HepG2 (cell line): ENCODE measurements around the gene PIAS1. TPM values are rescaled to one million over a fixed set of nuclear protein-coding genes. Genes with fewer than 3 reads are reported as not detected.

ENCODE experiments used
- ATAC-seq: fragments of 200-7000 bp; cut with Tn5 transposase; 3 replicates; pipeline ENCODE4 v1.9.1; 2020; ENCODE audit warnings: mild to moderate bottlenecking, moderate library complexity
- BruUV-seq: library from RNA; stranded (reverse); fragments of 400-500 nt; replicated peaks from 2 replicates; lab custom pipeline; 2021; lab: Mats Ljungman, UMichigan
- CTCF ChIA-PET: fragments of 300-600 bp; formaldehyde crosslinking; extraction: SDS; loops from one replicate; lab custom pipeline; 2021; ENCODE audit warnings: low total read pairs, inconsistent platforms, low intra/inter-chr PET ratio; lab: Yijun Ruan, JAX
- POLR2A ChIA-PET: fragments of 350-600 bp; sonication (Branson Sonifier 250); formaldehyde crosslinking; loops from one replicate; lab custom pipeline; 2020; ENCODE audit warnings: antibody characterized with exemption, inconsistent platforms; lab: Yijun Ruan, JAX
- DNase-seq: peaks from one replicate; pipeline ENCODE4 v3.0.0-alpha.2; 2015; ENCODE audit warnings: low spot score
- FAIRE-seq: peaks from 3 replicates; lab custom pipeline; 2011; peaks lifted over from hg19 to GRCh38; lab: Jason Lieb, UNC
- H2AFZ ChIP-seq: one replicate; pipeline ENCODE4 v1.6.1; 2011; ENCODE audit warnings: low read length, inconsistent platforms
- H3K27ac ChIP-seq: fragments of 300-600 bp; 3 replicates; pipeline ENCODE4 v1.8.0; 2011; ENCODE audit warnings: mixed run types, mild to moderate bottlenecking, mixed read lengths, low read length, inconsistent platforms; ENCODE audit not compliant: insufficient read depth; ENCODE audit errors: extremely low read length
- H3K27me3 ChIP-seq, 2 experiments: fragments of 200-600 bp in 1 of 2; 2 replicates in 1 of 2; 3 replicates in 1 of 2; pipeline versions ENCODE4 v1.6.0 to v1.8.0; 2011; ENCODE audit warnings: low read length in 2 of 2, mild to moderate bottlenecking in 2 of 2, moderate library complexity in 2 of 2, inconsistent platforms in 1 of 2; ENCODE audit not compliant: insufficient read depth in 2 of 2, control insufficient read depth in 1 of 2
- H3K36me3 ChIP-seq, 2 experiments: fragments of 200-600 bp in 1 of 2; replicated peaks in 1 of 2; 2 replicates in 1 of 2; 3 replicates in 1 of 2; pipeline versions ENCODE4 v1.5.1 to v1.8.0; 2011; ENCODE audit warnings: low read length in 2 of 2, inconsistent platforms in 1 of 2; ENCODE audit not compliant: insufficient read depth in 2 of 2, control insufficient read depth in 1 of 2
- H3K4me1 ChIP-seq: 2 replicates; pipeline ENCODE4 v1.5.1; 2012; ENCODE audit warnings: low read length, inconsistent platforms; ENCODE audit not compliant: insufficient read depth
- H3K4me2 ChIP-seq: 2 replicates; pipeline ENCODE4 v1.6.0; 2011; ENCODE audit warnings: low read depth, low read length, inconsistent platforms
- H3K4me3 ChIP-seq, 3 experiments: fragments of 200-600 bp in 1 of 3; sonication (generic), shearing (Covaris generic) in 1 of 3; replicated peaks in 1 of 3; 2 replicates each; pipeline ENCODE4 v1.5.1; 2011 to 2016; ENCODE audit warnings: low read length in 3 of 3, inconsistent platforms in 2 of 3, low read depth in 2 of 3, mild to moderate bottlenecking in 2 of 3, control low read depth in 1 of 3, mixed read lengths in 1 of 3; ENCODE audit not compliant: insufficient read depth in 1 of 3
- H3K79me2 ChIP-seq: one replicate; pipeline ENCODE4 v1.6.1; 2011; ENCODE audit warnings: low read length, inconsistent platforms; ENCODE audit not compliant: insufficient read depth
- H3K9ac ChIP-seq: 2 replicates; pipeline ENCODE4 v1.6.0; 2011; ENCODE audit warnings: mild to moderate bottlenecking, low read depth, low read length, inconsistent platforms; ENCODE audit not compliant: insufficient read depth
- H3K9me3 ChIP-seq: 2 replicates; pipeline ENCODE4 v1.5.1; 2012; ENCODE audit warnings: mild to moderate bottlenecking, low read length
- H4K20me1 ChIP-seq: 2 replicates; pipeline ENCODE4 v1.6.0; 2011; ENCODE audit warnings: inconsistent platforms, mild to moderate bottlenecking, low read length, moderate library complexity; ENCODE audit not compliant: insufficient read depth
- RFXANK ChIP-seq: IDR thresholded peaks from 2 replicates; pipeline ENCODE4 v1.6.1; 2016
- WIZ ChIP-seq: sonication (generic); formaldehyde crosslinking; IDR thresholded peaks from 2 replicates; pipeline ENCODE4 v1.5.1; 2020; ENCODE audit warnings: mild to moderate bottlenecking, missing genetic modification reagents
- ZFP82 ChIP-seq: sonication (generic); formaldehyde crosslinking; IDR thresholded peaks from 2 replicates; pipeline ENCODE4 v1.5.1; 2020; ENCODE audit warnings: mild to moderate bottlenecking, missing genetic modification reagents, borderline replicate concordance
- ZFY ChIP-seq: sonication (generic); formaldehyde crosslinking; IDR thresholded peaks from 2 replicates; pipeline ENCODE4 v1.4.0; 2020; ENCODE audit warnings: missing genetic modification reagents
- ZNF644 ChIP-seq: IDR thresholded peaks from 2 replicates; pipeline ENCODE4 v1.6.1; 2016; ENCODE audit warnings: low read depth
- ZNF678 ChIP-seq: sonication (generic); formaldehyde crosslinking; IDR thresholded peaks from 2 replicates; pipeline ENCODE4 v1.4.0; 2020; ENCODE audit warnings: mild to moderate bottlenecking, missing genetic modification reagents
- ZNF768 ChIP-seq: sonication (generic); formaldehyde crosslinking; IDR thresholded peaks from 2 replicates; pipeline ENCODE4 v1.4.0; 2020; ENCODE audit warnings: missing genetic modification reagents
- WGBS: methylation state at CpG from one replicate; pipeline ENCODE4 v1.1.6; 2017; ENCODE audit warnings: low lambda C conversion rate; 5-methylcytosine and 5-hydroxymethylcytosine counted together
- in situ Hi-C: cut with HindIII; loops from 2 replicates; pipeline ENCODE4 v1.10.0; 2017; ENCODE audit warnings: low pct_unique_long_range_greater_than_20kb; ENCODE audit not compliant: extremely low pct_ligation_motif_present
- intact Hi-C: fragments of 100-400 bp; cut with micrococcal nuclease; formaldehyde crosslinking; loops from one replicate; pipeline ENCODE4 v1.10.0; 2022; ENCODE audit not compliant: unreplicated experiment
- polyA plus RNA-seq, 8 experiments: library from polyadenylated mRNA; depleted of rRNA in 3 of 8; stranded (reverse) in 7 of 8; unstranded in 1 of 8; fragments of >200 nt; fragmentation: Illumina TruSeq in 4 of 8; extraction: Trizol in 4 of 8; gene quantifications; 2 replicates each; pipeline versions ENCODE4 v1.2.1 to v1.2.3, GENCODE V29; 2011 to 2016; ENCODE audit warnings: low read depth in 4 of 8, missing spikeins in 1 of 8, mixed read lengths in 1 of 8; ENCODE audit not compliant: insufficient read depth in 1 of 8
- total RNA-seq, 5 experiments: library from RNA; depleted of rRNA; stranded (reverse); fragments of >200 nt; fragmentation: Illumina TruSeq; extraction: Trizol; gene quantifications; 2 replicates each; pipeline ENCODE4 v1.2.3, GENCODE V29; 2016; ENCODE audit warnings: low read depth in 1 of 5

PIAS1 gene
- total and polyA plus RNA-seq, 2 of the 13 experiments (the other 11 are each of a cell fraction or from before 2014, with no cell fraction given) = 20.7 to 33.7 TPM

DNA sequence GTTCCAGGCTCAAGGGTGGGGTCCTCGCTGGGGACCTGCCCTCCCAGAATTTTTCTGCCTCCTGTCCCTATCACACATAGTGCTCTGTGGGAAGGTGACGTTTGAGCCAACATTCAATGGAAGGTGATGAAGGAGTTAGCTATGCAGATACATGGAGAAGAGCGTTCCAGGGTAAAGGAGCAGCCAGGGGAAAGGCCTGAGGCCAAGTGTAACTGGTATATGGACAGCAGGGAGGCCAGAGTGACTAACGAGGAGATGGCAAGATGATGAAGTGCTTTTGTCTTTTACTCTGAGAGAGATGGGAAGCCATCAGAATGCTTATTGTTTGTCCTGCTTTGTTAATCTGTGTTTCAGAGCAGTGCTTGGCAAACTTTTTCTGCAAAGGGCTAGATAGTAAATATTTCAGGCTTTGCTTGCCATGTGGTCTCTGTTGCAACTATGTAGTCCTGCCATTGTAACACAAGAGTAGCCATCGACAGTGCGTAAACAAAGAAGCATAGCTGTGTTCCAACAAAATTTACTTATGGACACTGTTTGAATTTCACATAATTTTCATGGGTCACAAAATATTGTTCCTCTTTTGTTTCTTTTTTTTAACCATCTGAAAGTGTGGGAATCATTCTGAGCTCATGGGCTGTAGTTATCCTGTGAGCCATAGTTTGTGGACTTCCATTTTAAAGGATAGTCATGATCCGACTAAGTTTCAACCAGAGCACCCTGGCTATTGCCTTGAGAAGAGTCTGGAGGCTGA lies 25.8 kb upstream of the PIAS1 start:
- no peak overlapping the region for H2AFZ ChIP-seq
- intact Hi-C loops = no loop called here
- no TSS peak for BruUV-seq
- FAIRE-seq = no peak
- 40% methylated on average over 7 of the region's 7 CpGs for WGBS
- TF ChIP-seq ZNF644 (CRISPR knock-in tag) = peak; percentile 12; the same call in 1 of the 2 replicates
- TF ChIP-seq ZFY (CRISPR knock-in tag) = no peak
- no peak for TF ChIP-seq RFXANK (CRISPR knock-in tag)
- no peak for TF ChIP-seq ZFP82 (CRISPR knock-in tag)
- TF ChIP-seq ZNF678 (CRISPR knock-in tag) = no peak
- TF ChIP-seq, all 625 proteins: peak for 1
- no peaks in the 10 kb centered on the region for H4K20me1 ChIP-seq
- peak overlapping the region; percentile 30; the same call in 1 of the 2 replicates for H3K4me2 ChIP-seq
- H3K27me3 ChIP-seq = peaks cover 2 to 22% of the 10 kb centered on the region in 2 experiments; a peak in 2 of 5 replicates
- ChIA-PET POLR2A (interaction anchor here (1.1 kb wide), 1 partner anchor 83 kb away, joined by 3 read pairs; no protein-coding TSS in a partner anchor), CTCF (no interaction called here)
- DNase-seq = no peak
- no peaks in the 10 kb centered on the region for H3K36me3 ChIP-seq
- H3K27ac ChIP-seq = no peak overlapping the region
- H3K9ac ChIP-seq = no peak overlapping the region
- no peak overlapping the region for H3K4me3 ChIP-seq
- H3K9me3 ChIP-seq = no peaks in the 10 kb centered on the region
- H3K4me1 ChIP-seq = peaks cover 45% of the 10 kb centered on the region
- no peaks in the 10 kb centered on the region for H3K79me2 ChIP-seq
- in situ Hi-C loops = no loop called here
- ATAC-seq = no peak; the same call in 2 of the 3 replicates

DNA sequence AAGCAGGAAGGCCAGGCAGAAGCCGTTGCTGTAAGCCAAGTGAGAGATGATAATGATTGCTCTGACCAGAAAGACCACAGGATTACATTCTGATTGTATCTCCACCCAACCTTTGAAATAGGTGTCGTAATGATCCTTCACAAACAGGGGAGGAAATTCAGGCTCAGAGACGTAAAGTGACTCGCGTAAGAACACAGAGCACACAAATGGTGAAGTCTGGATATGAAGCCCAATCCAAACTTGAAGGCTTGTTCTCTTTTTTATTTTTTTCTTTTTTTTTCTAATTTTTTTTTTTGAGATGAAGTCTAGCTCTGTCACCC lies 25.3 kb upstream of the PIAS1 start:
- Histone ChIP-seq H4K20me1 (no peaks in the 10 kb centered on the region), H2AFZ (no peak overlapping the region), H3K4me3 (no peak overlapping the region), H3K27me3 (peaks cover 2 to 17% of the 10 kb centered on the region in 2 experiments; a peak in 2 of 5 replicates), H3K36me3 (no peaks in the 10 kb centered on the region), H3K4me2 (peak overlapping the region; percentile 30; the same call in 1 of the 2 replicates), H3K9me3 (no peaks in the 10 kb centered on the region), H3K9ac (no peak overlapping the region), H3K4me1 (peaks cover 45% of the 10 kb centered on the region), H3K27ac (no peak overlapping the region), H3K79me2 (no peaks in the 10 kb centered on the region)
- no peak for ATAC-seq
- 23% methylated on average over 5 of the region's 5 CpGs for WGBS
- BruUV-seq = no TSS peak
- no peak for FAIRE-seq
- in situ Hi-C loops = no loop called here
- CTCF ChIA-PET = no interaction called here
- TF ChIP-seq ZNF768 (CRISPR knock-in tag) = peak; percentile 87; the same call in 1 of the 2 replicates
- TF ChIP-seq WIZ (CRISPR knock-in tag) = no peak
- POLR2A ChIA-PET = interaction anchor here (1.1 kb wide), 1 partner anchor 83 kb away, joined by 3 read pairs; no protein-coding TSS in a partner anchor
- intact Hi-C loops = no loop called here
- no peak for DNase-seq
